Cardiac fibroblast (primary cell): ENCODE data around the gene GFRA4.
A peak's percentile ranks its signal among the peaks of the same experiment; 100 is the strongest.

Source experiments
- DNase-seq, 2 donors: peaks; one replicate each; pipeline versions ENCODE4 v3.0.0 to v3.0.0-alpha.2; 2010; ENCODE audit warnings: low read depth in 2 of 2
- H3K4me3 ChIP-seq, 2 donors: replicated peaks in 1 of 2; 1 replicate in 1 of 2; 2 replicates in 1 of 2; pipeline ENCODE4 v1.5.1; 2011; ENCODE audit warnings: low read depth in 2 of 2, low read length in 2 of 2, mild to moderate bottlenecking in 2 of 2, moderate library complexity in 1 of 2
- TF ChIP-seq, protein P1 (sequence below): IDR thresholded peaks from one replicate; pipeline ENCODE4 v1.5.1; 2011; ENCODE audit warnings: low read depth, mild to moderate bottlenecking, low read length, inconsistent platforms

The GFRA4 gene

DNA sequence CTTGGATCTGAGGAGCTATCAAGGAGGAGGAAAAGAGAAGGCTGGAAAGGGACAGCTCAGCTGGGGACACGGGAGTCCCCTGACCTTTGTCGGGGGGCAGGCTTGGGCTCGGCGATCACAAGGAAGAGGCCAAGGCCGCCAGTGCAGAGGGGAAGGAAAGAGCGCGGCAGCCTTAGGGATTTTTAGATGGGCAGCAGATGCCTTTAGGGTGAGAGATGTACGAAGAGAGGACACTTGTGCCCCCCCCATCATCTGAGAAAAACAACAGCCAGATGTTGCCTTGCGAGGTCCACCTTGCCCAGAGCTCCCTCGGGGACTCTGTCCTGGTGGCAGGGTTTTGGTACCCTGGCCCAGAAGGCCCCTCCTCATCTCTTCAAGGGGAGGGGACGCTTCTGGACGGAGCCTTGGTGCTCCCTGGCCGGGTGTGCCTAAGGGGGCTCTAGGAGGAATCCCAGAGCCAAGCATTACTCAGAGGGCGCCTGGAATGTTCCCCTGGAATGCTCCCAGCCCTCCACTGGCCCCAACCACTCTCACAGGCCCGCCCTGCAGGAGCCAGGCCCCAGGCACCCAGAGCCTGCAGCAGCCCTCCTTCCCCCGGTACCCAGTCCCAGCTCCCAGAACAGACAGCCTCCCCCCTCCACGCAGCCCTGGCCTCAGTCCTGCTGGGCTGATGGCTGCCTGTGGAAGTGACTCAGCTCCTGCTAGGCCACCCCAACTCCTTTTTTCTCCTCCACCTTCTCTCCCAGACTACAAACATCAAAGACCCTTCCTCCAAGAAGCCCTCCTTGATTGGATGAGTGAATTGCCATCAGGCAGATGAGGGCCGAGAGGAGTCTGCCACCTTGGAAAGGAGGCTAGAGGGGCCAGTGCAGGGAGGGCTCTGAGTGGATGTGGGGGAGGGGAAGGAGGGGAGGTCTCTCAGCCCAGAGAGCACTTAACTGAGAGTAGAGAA lies 16.8 kb upstream of the GFRA4 start:
- H3K4me3 ChIP-seq: peak overlapping the region in 1 of 2 donors; percentile 60
- TF ChIP-seq, protein P1, sequence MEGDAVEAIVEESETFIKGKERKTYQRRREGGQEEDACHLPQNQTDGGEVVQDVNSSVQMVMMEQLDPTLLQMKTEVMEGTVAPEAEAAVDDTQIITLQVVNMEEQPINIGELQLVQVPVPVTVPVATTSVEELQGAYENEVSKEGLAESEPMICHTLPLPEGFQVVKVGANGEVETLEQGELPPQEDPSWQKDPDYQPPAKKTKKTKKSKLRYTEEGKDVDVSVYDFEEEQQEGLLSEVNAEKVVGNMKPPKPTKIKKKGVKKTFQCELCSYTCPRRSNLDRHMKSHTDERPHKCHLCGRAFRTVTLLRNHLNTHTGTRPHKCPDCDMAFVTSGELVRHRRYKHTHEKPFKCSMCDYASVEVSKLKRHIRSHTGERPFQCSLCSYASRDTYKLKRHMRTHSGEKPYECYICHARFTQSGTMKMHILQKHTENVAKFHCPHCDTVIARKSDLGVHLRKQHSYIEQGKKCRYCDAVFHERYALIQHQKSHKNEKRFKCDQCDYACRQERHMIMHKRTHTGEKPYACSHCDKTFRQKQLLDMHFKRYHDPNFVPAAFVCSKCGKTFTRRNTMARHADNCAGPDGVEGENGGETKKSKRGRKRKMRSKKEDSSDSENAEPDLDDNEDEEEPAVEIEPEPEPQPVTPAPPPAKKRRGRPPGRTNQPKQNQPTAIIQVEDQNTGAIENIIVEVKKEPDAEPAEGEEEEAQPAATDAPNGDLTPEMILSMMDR: no peak
- DNase-seq: peak; percentile 55 to 90

DNA sequence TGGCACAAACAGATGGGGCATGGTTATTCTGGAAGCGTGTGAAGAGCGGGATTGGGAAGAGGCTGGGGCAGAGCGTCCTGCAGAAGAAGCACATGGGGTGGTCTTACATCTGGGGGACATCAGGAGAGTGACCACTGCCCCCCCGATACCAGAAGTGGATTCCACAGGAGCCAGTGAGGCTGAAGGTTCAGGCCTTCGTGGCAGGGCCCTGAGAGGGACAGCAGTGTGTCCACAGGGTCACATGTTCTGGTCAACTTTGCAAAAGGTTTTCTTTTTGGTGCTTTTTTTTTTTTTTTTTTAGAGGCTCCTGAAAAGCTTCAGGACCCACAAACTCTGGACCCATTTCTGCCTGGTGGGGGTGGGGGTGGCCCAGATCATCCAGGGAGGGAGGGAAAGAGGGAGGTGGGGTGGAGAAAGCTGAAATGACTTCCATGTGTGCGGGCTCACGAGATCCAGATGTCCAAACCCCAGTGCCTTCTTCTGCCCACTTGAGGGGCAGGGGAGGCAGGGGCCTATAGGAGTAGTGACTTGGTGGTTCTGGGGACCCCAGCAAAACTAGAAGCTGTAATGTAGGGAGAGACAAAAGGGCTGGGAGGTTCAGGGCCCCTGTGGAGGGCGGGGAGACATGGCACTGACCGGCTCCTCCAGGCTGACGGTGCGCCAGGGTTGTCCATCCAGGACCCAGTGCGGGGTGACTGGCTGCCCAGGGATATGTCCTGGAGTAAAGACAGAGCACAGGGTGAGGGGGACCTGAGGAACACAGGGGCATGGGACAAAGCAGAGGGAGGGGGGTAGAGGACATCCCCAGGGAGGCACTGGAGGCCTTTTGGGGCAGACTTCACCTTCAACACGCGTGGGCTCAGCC lies 15.9 kb upstream of the GFRA4 start:
- TF ChIP-seq, protein P1: no peak
- no peak for DNase-seq
- no peak overlapping the region for H3K4me3 ChIP-seq

DNA sequence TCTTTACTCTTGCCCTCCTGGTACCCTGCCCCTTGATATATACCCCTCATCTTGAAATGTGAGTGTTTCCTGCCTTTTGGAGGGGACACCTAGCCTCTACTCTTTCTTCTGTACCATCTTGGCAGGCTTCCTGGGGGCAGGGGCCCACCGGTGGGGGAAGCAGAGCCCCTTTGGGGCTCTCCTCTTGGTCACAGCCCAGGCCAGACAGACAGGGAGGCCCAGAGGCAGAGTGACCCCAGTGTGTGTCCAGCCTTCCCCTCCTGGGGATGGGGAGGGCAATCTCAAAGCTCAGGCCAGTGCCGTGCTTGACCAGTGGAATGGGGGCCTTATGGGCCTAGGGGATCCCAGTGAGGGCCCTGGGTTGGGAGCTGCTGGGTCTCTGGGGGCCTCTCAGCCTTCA lies 15.0 kb upstream of the GFRA4 start:
- TF ChIP-seq, protein P1: no peak
- H3K4me3 ChIP-seq: no peak overlapping the region
- no peak for DNase-seq

DNA sequence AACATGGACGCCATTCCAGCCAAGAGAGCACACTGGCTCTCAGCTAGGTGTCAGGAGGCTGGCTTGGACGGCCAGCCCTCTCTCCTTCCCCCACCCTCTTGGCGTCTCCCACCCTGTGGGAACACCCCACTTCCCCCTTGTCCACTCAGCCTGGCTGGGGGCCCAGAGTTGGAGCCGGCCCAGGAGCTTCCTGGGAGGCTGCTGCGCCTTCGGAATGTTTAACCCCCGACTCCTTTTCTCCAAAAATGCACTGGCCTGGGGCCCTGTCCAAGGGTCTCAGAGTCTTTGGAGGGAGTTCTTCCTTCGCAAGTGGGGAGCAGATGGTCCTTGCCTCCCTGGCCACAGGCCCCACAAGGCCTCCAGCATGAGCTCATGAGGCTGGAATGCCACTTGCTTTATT lies 14.5 kb upstream of the GFRA4 start:
- TF ChIP-seq, protein P1: no peak
- peak in 1 of 2 donors; percentile 65 for DNase-seq
- H3K4me3 ChIP-seq: no peak overlapping the region

DNA sequence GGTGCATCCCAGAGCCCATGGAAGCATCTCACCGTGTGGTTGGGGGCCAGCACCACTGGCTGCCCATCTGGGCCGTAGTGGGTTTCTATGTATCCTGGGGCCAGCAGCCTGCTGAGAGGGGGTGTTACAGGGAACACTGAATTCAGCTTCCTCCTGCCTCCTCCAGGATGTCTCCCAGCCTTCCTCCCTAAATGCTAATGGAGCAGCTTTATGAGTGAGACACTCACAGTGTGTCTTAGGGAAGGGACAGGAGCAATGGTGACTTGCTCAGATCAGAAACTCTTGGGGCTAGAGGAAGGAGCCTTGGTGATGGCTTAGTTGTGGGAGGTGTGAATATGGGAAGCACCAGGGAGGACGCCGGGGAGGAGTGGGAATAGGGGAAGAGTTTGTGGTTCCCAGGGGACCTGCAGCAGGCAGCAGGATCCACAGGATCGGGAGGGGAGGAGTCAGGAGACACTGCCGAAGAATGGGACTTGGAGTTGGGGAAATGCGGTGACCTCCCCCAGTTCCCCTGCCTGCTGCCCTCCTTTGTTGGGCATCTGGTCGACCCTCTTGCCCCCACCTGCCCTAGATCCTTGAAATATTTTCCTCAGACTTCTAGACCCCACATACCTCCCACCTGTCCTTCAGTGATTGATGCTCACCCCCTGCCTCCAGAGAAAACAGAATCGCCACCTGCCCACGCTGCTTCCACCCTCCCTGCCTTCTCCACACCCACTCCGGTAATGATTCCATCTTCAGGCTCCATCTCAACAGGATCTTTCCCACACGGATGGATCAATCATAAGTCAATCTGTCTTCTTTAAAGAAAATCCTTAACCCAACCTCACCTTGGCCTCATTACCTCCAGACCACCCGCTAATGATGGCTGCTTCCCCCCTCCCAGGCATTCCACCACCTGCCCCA lies 12.0 kb upstream of the GFRA4 start:
- TF ChIP-seq, protein P1: no peak
- DNase-seq: no peak
- H3K4me3 ChIP-seq: no peak overlapping the region

DNA sequence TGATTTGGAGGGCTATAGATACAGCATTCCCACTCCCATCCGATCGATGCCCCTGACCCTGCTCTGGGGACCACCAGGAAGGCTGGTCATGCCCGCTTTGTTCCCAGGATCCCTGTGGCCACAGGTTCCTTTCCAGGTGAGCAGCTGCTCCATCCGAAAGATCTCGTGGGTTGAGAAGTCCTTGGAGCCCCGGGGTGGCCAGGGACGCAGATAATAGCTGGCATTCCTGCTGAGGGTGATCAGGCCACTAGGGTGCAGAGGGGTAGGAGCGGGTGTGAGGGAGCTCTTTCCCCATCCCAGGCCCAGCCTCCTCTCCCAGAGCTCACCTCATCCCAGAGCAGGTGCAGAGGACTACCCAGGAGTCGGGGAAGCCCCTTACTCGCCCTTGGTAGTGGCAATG lies 11.2 kb upstream of the GFRA4 start:
- TF ChIP-seq, protein P1: no peak
- H3K4me3 ChIP-seq: no peak overlapping the region
- DNase-seq: no peak
